Measurements from ENCODE around the gene LAMC1.

Gene LAMC1

DNA sequence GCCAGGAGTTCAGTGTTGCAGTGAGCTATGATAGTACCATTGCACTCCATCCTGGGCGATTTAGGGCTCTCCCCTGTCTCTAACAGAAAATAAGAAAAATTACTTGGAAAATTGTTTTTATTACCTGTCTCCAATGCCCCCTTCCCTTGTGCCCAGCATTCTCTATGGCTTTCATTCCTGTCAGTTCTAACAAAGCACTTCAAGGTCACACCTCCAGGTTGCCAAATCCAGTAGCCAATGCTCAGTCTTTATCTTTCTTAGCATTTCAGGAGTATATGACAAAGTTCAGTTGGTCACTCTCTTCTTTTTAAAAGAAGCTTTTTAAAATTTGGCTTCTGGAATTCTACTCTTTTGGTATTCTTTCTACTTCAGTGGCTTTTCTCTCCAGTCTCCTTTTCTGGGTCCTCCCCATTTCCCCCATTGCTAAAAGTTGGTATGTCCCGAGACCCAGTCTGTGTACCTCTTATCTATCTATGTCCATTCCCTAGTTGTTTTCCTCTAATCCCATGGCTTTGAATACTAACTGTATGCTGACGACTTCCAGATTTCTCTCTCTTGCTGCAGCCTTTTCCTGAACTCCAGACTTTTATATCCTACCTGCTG, 69.9 kb downstream of the LAMC1 start:
- Histone ChIP-seq H3K4me1 (ENCODE audit: control insufficient read depth in 2 of 2, insufficient read depth in 2 of 2, low read length in 2 of 2) (peaks cover 0 to 10% of the 10 kb centered on the region in 2 donors), H3K9me3 (ENCODE audit: control insufficient read depth in 2 of 2, low read length in 2 of 2) (no peaks in the 10 kb centered on the region), H3K9ac (ENCODE audit: low read depth in 1 of 2, low read length in 2 of 2) (no peak overlapping the region), H3K36me3 (ENCODE audit: control insufficient read depth in 2 of 2, insufficient read depth in 2 of 2, low read length in 2 of 2) (no peaks in the 10 kb centered on the region), H3K27ac (ENCODE audit: low read depth in 2 of 2, low read length in 2 of 2) (no peak overlapping the region), H3K27me3 (ENCODE audit: control insufficient read depth in 2 of 2, insufficient read depth in 2 of 2, low read length in 2 of 2) (no peaks in the 10 kb centered on the region), H3K4me3 (ENCODE audit: low read length in 2 of 2) (no peak overlapping the region)

DNA sequence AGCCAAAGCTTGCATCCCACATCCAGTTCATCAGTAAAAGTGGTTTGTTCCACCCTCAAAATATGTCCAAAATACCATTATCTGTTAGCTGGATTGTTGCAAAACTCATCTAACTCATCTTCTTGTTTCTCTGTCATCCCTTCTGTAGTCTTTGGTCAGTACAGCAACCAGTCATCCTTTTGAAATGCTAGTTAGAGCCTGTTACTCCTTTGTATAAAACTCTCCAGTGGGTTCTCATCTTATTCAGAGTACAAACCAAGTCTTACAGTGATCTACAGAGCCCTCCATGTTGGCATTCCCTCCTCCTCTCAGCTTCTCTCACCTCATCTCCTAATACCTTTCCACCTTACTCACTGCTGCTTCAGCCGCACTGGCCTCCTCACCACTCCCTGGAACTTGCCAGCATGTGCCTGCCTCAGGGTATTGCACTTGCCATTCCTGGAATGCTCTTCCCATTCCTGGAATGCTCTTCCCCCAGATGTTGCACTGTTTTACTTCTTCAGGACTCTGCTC, 70.6 kb downstream of the LAMC1 start:
- Histone ChIP-seq H3K9me3 (ENCODE audit: control insufficient read depth in 2 of 2, low read length in 2 of 2) (no peaks in the 10 kb centered on the region), H3K9ac (ENCODE audit: low read depth in 1 of 2, low read length in 2 of 2) (no peak overlapping the region), H3K27me3 (ENCODE audit: control insufficient read depth in 2 of 2, insufficient read depth in 2 of 2, low read length in 2 of 2) (no peaks in the 10 kb centered on the region), H3K4me3 (ENCODE audit: low read length in 2 of 2) (no peak overlapping the region), H3K27ac (ENCODE audit: low read depth in 2 of 2, low read length in 2 of 2) (peak overlapping the region in 1 of 2 donors; percentile 10), H3K4me1 (ENCODE audit: control insufficient read depth in 2 of 2, insufficient read depth in 2 of 2, low read length in 2 of 2) (peaks cover 0 to 13% of the 10 kb centered on the region in 2 donors), H3K36me3 (ENCODE audit: control insufficient read depth in 2 of 2, insufficient read depth in 2 of 2, low read length in 2 of 2) (no peaks in the 10 kb centered on the region)

GRCh38 chr1:183094351-183094750, 71.1 kb downstream of the LAMC1 start:
- Histone ChIP-seq H3K4me3 (ENCODE audit: low read length in 2 of 2) (no peak overlapping the region), H3K9me3 (ENCODE audit: control insufficient read depth in 2 of 2, low read length in 2 of 2) (no peaks in the 10 kb centered on the region), H3K9ac (ENCODE audit: low read depth in 1 of 2, low read length in 2 of 2) (no peak overlapping the region), H3K4me1 (ENCODE audit: control insufficient read depth in 2 of 2, insufficient read depth in 2 of 2, low read length in 2 of 2) (peaks cover 0 to 12% of the 10 kb centered on the region in 2 donors), H3K36me3 (ENCODE audit: control insufficient read depth in 2 of 2, insufficient read depth in 2 of 2, low read length in 2 of 2) (no peaks in the 10 kb centered on the region), H3K27me3 (ENCODE audit: control insufficient read depth in 2 of 2, insufficient read depth in 2 of 2, low read length in 2 of 2) (no peaks in the 10 kb centered on the region), H3K27ac (ENCODE audit: low read depth in 2 of 2, low read length in 2 of 2) (peak overlapping the region in 1 of 2 donors; percentile 10)

GRCh38 chr1:183096351-183096750, 73.1 kb downstream of the LAMC1 start:
- no peak overlapping the region for H3K4me3 ChIP-seq (ENCODE audit: low read length in 2 of 2)
- no peaks in the 10 kb centered on the region for H3K9me3 ChIP-seq (ENCODE audit: control insufficient read depth in 2 of 2, low read length in 2 of 2)
- H3K36me3 ChIP-seq (ENCODE audit: control insufficient read depth in 2 of 2, insufficient read depth in 2 of 2, low read length in 2 of 2), result no peaks in the 10 kb centered on the region
- peaks cover 0 to 12% of the 10 kb centered on the region in 2 donors for H3K4me1 ChIP-seq (ENCODE audit: control insufficient read depth in 2 of 2, insufficient read depth in 2 of 2, low read length in 2 of 2)
- no peaks in the 10 kb centered on the region for H3K27me3 ChIP-seq (ENCODE audit: control insufficient read depth in 2 of 2, insufficient read depth in 2 of 2, low read length in 2 of 2)
- peak overlapping the region; percentile 17 to 45 for H3K27ac ChIP-seq (ENCODE audit: low read depth in 2 of 2, low read length in 2 of 2)
- H3K9ac ChIP-seq (ENCODE audit: low read depth in 1 of 2, low read length in 2 of 2), result no peak overlapping the region

DNA sequence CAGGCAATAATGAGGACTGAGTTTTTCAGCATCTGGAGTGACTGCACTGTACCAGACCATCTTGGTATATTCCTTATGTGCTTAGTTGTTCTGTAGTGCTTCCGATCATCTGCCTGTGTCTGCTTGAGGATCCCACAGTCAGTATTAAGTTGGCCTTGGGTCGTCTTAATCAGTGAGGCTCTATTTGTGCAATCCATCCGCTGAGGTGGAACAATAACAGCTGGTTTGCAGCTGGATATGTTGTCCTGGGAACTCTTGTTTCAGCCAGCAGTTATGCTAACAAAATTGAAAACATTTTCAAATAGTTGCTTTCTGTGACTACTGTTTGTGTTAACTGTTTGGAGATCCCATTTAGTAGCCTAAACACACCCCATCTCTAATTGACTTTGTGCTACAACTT, 73.7 kb downstream of the LAMC1 start:
- Histone ChIP-seq H3K4me1 (ENCODE audit: control insufficient read depth in 2 of 2, insufficient read depth in 2 of 2, low read length in 2 of 2) (peaks cover 0 to 14% of the 10 kb centered on the region in 2 donors), H3K27ac (ENCODE audit: low read depth in 2 of 2, low read length in 2 of 2) (peak overlapping the region; percentile 45 to 56)

GRCh38 chr1:183097438-183098051, 74.3 kb downstream of the LAMC1 start:
- no peaks in the 10 kb centered on the region for H3K36me3 ChIP-seq (ENCODE audit: control insufficient read depth in 2 of 2, insufficient read depth in 2 of 2, low read length in 2 of 2)
- H3K27ac ChIP-seq (ENCODE audit: low read depth in 2 of 2, low read length in 2 of 2), result peak overlapping the region; percentile 52 to 56
- no peak overlapping the region for H3K4me3 ChIP-seq (ENCODE audit: low read length in 2 of 2)
- no peak overlapping the region for H3K9ac ChIP-seq (ENCODE audit: low read depth in 1 of 2, low read length in 2 of 2)
- H3K9me3 ChIP-seq (ENCODE audit: control insufficient read depth in 2 of 2, low read length in 2 of 2), result no peaks in the 10 kb centered on the region
- no peaks in the 10 kb centered on the region for H3K27me3 ChIP-seq (ENCODE audit: control insufficient read depth in 2 of 2, insufficient read depth in 2 of 2, low read length in 2 of 2)
- peaks cover 0 to 18% of the 10 kb centered on the region in 2 donors for H3K4me1 ChIP-seq (ENCODE audit: control insufficient read depth in 2 of 2, insufficient read depth in 2 of 2, low read length in 2 of 2)

More for the DNA sequence above, 73.7 kb downstream of the LAMC1 start:
- Histone ChIP-seq H3K36me3 (ENCODE audit: control insufficient read depth in 2 of 2, insufficient read depth in 2 of 2, low read length in 2 of 2) (no peaks in the 10 kb centered on the region), H3K9me3 (ENCODE audit: control insufficient read depth in 2 of 2, low read length in 2 of 2) (no peaks in the 10 kb centered on the region), H3K4me3 (ENCODE audit: low read length in 2 of 2) (no peak overlapping the region), H3K9ac (ENCODE audit: low read depth in 1 of 2, low read length in 2 of 2) (no peak overlapping the region), H3K27me3 (ENCODE audit: control insufficient read depth in 2 of 2, insufficient read depth in 2 of 2, low read length in 2 of 2) (no peaks in the 10 kb centered on the region)

DNA sequence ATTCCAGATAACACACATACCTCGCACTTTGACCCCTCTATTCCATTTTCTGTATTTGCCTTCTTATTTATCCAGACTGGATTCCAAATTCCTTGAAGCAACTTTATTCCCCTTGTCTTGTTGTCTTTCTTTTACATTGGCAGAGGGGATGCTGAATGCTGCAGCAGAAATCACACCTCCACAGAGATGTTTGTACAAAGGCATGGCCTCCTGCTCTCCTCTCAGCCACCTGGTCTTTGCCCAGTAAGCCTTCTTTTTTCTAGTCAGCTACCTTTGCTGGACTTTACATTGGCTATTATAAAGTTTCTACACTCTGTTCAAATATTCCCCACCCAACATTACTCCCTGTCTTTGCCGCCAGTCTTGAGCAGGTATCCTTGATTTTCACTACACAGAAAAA, 75.1 kb downstream of the LAMC1 start:
- no peaks in the 10 kb centered on the region for H3K27me3 ChIP-seq (ENCODE audit: control insufficient read depth in 2 of 2, insufficient read depth in 2 of 2, low read length in 2 of 2)
- peak overlapping the region; percentile 1 to 56 for H3K27ac ChIP-seq (ENCODE audit: low read depth in 2 of 2, low read length in 2 of 2)
- H3K4me1 ChIP-seq (ENCODE audit: control insufficient read depth in 2 of 2, insufficient read depth in 2 of 2, low read length in 2 of 2), result peaks cover 0 to 18% of the 10 kb centered on the region in 2 donors

GRCh38 chr1:183100361-183100974, 77.2 kb downstream of the LAMC1 start:
- peaks cover 0 to 4% of the 10 kb centered on the region in 2 donors for H3K36me3 ChIP-seq (ENCODE audit: control insufficient read depth in 2 of 2, insufficient read depth in 2 of 2, low read length in 2 of 2)
- no peaks in the 10 kb centered on the region for H3K27me3 ChIP-seq (ENCODE audit: control insufficient read depth in 2 of 2, insufficient read depth in 2 of 2, low read length in 2 of 2)
- no peak overlapping the region for H3K27ac ChIP-seq (ENCODE audit: low read depth in 2 of 2, low read length in 2 of 2)
- no peak overlapping the region for H3K4me3 ChIP-seq (ENCODE audit: low read length in 2 of 2)
- no peaks in the 10 kb centered on the region for H3K9me3 ChIP-seq (ENCODE audit: control insufficient read depth in 2 of 2, low read length in 2 of 2)
- peaks cover 0 to 18% of the 10 kb centered on the region in 2 donors for H3K4me1 ChIP-seq (ENCODE audit: control insufficient read depth in 2 of 2, insufficient read depth in 2 of 2, low read length in 2 of 2)
- no peak overlapping the region for H3K9ac ChIP-seq (ENCODE audit: low read depth in 1 of 2, low read length in 2 of 2)

More for the DNA sequence above, 75.1 kb downstream of the LAMC1 start:
- no peaks in the 10 kb centered on the region for H3K9me3 ChIP-seq (ENCODE audit: control insufficient read depth in 2 of 2, low read length in 2 of 2)
- no peak overlapping the region for H3K4me3 ChIP-seq (ENCODE audit: low read length in 2 of 2)
- H3K9ac ChIP-seq (ENCODE audit: low read depth in 1 of 2, low read length in 2 of 2), result no peak overlapping the region
- H3K36me3 ChIP-seq (ENCODE audit: control insufficient read depth in 2 of 2, insufficient read depth in 2 of 2, low read length in 2 of 2), result peaks cover 0 to under 1% of the 10 kb centered on the region in 2 donors

- Histone ChIP-seq H3K9ac (ENCODE audit: low read depth in 1 of 2, low read length in 2 of 2) (no peak overlapping the region), H3K9me3 (ENCODE audit: control insufficient read depth in 2 of 2, low read length in 2 of 2) (no peaks in the 10 kb centered on the region), H3K4me3 (ENCODE audit: low read length in 2 of 2) (no peak overlapping the region), H3K27me3 (ENCODE audit: control insufficient read depth in 2 of 2, insufficient read depth in 2 of 2, low read length in 2 of 2) (no peaks in the 10 kb centered on the region), H3K36me3 (ENCODE audit: control insufficient read depth in 2 of 2, insufficient read depth in 2 of 2, low read length in 2 of 2) (peaks cover 0 to 4% of the 10 kb centered on the region in 2 donors), H3K27ac (ENCODE audit: low read depth in 2 of 2, low read length in 2 of 2) (no peak overlapping the region), H3K4me1 (ENCODE audit: control insufficient read depth in 2 of 2, insufficient read depth in 2 of 2, low read length in 2 of 2) (peaks cover 0 to 18% of the 10 kb centered on the region in 2 donors)
These were observed 77.9 kb downstream of the LAMC1 start for GRCh38 chr1:183101081-183101480.

DNA sequence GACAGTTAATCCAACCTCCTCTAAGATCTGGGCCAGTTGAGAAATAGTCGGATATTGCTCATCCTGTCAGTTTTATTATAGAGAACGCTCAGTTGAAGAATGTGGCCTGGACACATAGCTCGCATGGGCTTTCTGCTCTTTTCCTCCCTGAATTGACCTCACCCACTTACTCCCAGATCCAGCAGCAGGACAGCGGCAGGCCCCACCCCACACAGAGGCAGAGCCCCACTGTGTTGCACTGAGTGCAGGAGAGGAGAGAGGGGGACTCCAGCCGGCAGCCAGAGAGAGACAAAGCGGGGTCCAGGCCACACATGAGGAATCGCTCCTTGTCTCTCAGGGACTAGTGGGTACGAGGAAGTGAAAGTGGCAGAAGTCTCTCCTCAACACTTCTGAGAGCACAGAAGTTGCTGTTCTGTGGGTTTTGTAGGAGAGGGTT, 78.6 kb downstream of the LAMC1 start:
- Histone ChIP-seq H3K9ac (ENCODE audit: low read depth in 1 of 2, low read length in 2 of 2) (no peak overlapping the region), H3K27ac (ENCODE audit: low read depth in 2 of 2, low read length in 2 of 2) (peak overlapping the region; percentile 35 to 45), H3K36me3 (ENCODE audit: control insufficient read depth in 2 of 2, insufficient read depth in 2 of 2, low read length in 2 of 2) (peaks cover 0 to 4% of the 10 kb centered on the region in 2 donors), H3K27me3 (ENCODE audit: control insufficient read depth in 2 of 2, insufficient read depth in 2 of 2, low read length in 2 of 2) (no peaks in the 10 kb centered on the region), H3K9me3 (ENCODE audit: control insufficient read depth in 2 of 2, low read length in 2 of 2) (no peaks in the 10 kb centered on the region), H3K4me3 (ENCODE audit: low read length in 2 of 2) (no peak overlapping the region), H3K4me1 (ENCODE audit: control insufficient read depth in 2 of 2, insufficient read depth in 2 of 2, low read length in 2 of 2) (peaks cover 0 to 18% of the 10 kb centered on the region in 2 donors)
